ENCODE results near the gene TOP1. TPM values are rescaled to one million over a fixed set of nuclear protein-coding genes. Genes with fewer than 3 reads are reported as not detected.

The TOP1 gene
- total and polyA plus RNA-seq, 2 of the 4 experiments (the other 2 are of a cell fraction) = 14.0 to 21.5 TPM

- peaks cover 29% of the 10 kb centered on the region for H3K4me1 ChIP-seq (ENCODE audit: control insufficient read depth, insufficient read depth, low read length)
- BruUV-seq (replicated peaks) = TSS peak; percentile 56
- H3K9me3 ChIP-seq (ENCODE audit: control insufficient read depth, insufficient read depth, low read length) = no peaks in the 10 kb centered on the region
- no peak for ATAC-seq (ENCODE audit: low read depth)
- H2AK5ac ChIP-seq (ENCODE audit: low read depth, low read length) = peak overlapping the region; percentile 98
- in situ Hi-C loops (cut with MboI; ENCODE audit: low sequenced_read_pairs) = no loop called here
- H3K79me1 ChIP-seq (ENCODE audit: low read depth in 1 of 2, low read length in 2 of 2) = peaks cover 4 to 54% of the 10 kb centered on the region in 2 experiments; a peak in 3 of 4 replicates
- POLR2A ChIA-PET (ENCODE audit: unreplicated experiment) = interaction anchor here (1.0 kb wide), 1 partner anchor 23 kb away, joined by 4 read pairs; no protein-coding TSS in a partner anchor
- peak overlapping the region; percentile 77 for H3K56ac ChIP-seq (ENCODE audit: extremely low read depth, insufficient read depth, low read length)
- H3K4me3 ChIP-seq (ENCODE audit: insufficient read depth, low read depth, low read length) = no peak overlapping the region; the same call in 1 of the 2 replicates
- CTCF ChIA-PET = interaction anchor here (1.1 to 1.3 kb wide), 2 partner anchors 11 to 90 kb away, joined by 3 to 4 read pairs; no protein-coding TSS in a partner anchor
- H2BK15ac ChIP-seq (ENCODE audit: low read depth, low read length) = peak overlapping the region; percentile 96
- peak overlapping the region; percentile 99 for H2BK5ac ChIP-seq (ENCODE audit: low read depth, low read length, poor library complexity, severe bottlenecking)
- dilution Hi-C loops (cut with HindIII; ENCODE audit: low sequenced_read_pairs, unreplicated experiment) = no loop called here
- peak overlapping the region; percentile 88 for H3K27ac ChIP-seq (ENCODE audit: insufficient read depth, low read length)
- peak overlapping the region; percentile 36; the same call in 1 of the 2 replicates for H3K9ac ChIP-seq (ENCODE audit: low read depth, low read length)
- H3K4me2 ChIP-seq (ENCODE audit: low read depth, low read length) = peak overlapping the region; percentile 60
- H4K20me1 ChIP-seq (ENCODE audit: insufficient read depth, low read length) = no peaks in the 10 kb centered on the region; the same call in 1 of the 2 replicates
- peak overlapping the region; percentile 95 for H3K4ac ChIP-seq (ENCODE audit: low read depth, low read length)
- peak; percentile 44 for DNase-seq
- H3K23ac ChIP-seq (ENCODE audit: low read depth, low read length) = peak overlapping the region; percentile 97
- H4K8ac ChIP-seq (ENCODE audit: low read depth in 2 of 2, low read length in 2 of 2) = peak overlapping the region; percentile 42 to 98
- H3K14ac ChIP-seq (replicated peaks; ENCODE audit: low read depth, low read length) = peak overlapping the region; percentile 55
- H3K27me3 ChIP-seq (ENCODE audit: control insufficient read depth, insufficient read depth, low read length) = no peaks in the 10 kb centered on the region
- peak overlapping the region; percentile 50 for H4K5ac ChIP-seq (ENCODE audit: low read depth, low read length)
- H2BK20ac ChIP-seq (ENCODE audit: low read depth, low read length) = peak overlapping the region; percentile 97
- peak overlapping the region; percentile 98 for H4K91ac ChIP-seq (ENCODE audit: insufficient read depth, low read depth, low read length)
- intact Hi-C loops (cut with micrococcal nuclease) = no loop called here
- peaks cover 32% of the 10 kb centered on the region for H3K9me1 ChIP-seq (ENCODE audit: insufficient read depth, low read length)
- no peaks in the 10 kb centered on the region for H3K36me3 ChIP-seq (ENCODE audit: control insufficient read depth, insufficient read depth, low read length)
- H2BK120ac ChIP-seq (ENCODE audit: low read depth, low read length) = peak overlapping the region; percentile 98
- H2AK9ac ChIP-seq (replicated peaks; ENCODE audit: low read depth, low read length, poor library complexity) = peak overlapping the region; percentile 97
- 67% methylated on average over 2 of the region's 8 CpGs; no CpG with 5 or more reads in 1 of the 2 experiments for WGBS, 2 experiments (ENCODE audit: extremely low coverage in 2 of 2, insufficient read length in 1 of 2)
- peak overlapping the region; percentile 67 for H2AFZ ChIP-seq (replicated peaks; ENCODE audit: low read length, poor library complexity)
- H3K18ac ChIP-seq (ENCODE audit: low read depth, low read length) = peak overlapping the region; percentile 70
- TF ChIP-seq USF2 (IDR thresholded peaks at IDR 0.05; ENCODE audit: low read depth, low read length) = no peak
These were observed 23.9 kb upstream of the TOP1 start for GRCh38 chr20:41004531-41005360.
